Aorta (tissue), 5 donors: Measurements from ENCODE around the gene LAPTM5. TPM values are rescaled to one million over a fixed set of nuclear protein-coding genes. Genes with fewer than 3 reads are reported as not detected.

ENCODE experiments used
- ATAC-seq: fragments of 200-7000 bp; cut with Tn5 transposase; one replicate; pipeline ENCODE4 v1.9.1; 2022; ENCODE audit warnings: moderate library complexity; ENCODE audit not compliant: low FRiP score
- DNase-seq, 2 donors: peaks; one replicate each; pipeline ENCODE4 v3.0.0-alpha.2; 2020
- H3K27ac ChIP-seq, 2 donors: one replicate each; pipeline ENCODE4 v1.5.1; 2013; ENCODE audit warnings: low read length in 2 of 2, mild to moderate bottlenecking in 2 of 2, moderate library complexity in 2 of 2, control low read depth in 1 of 2, inconsistent platforms in 1 of 2, low read depth in 1 of 2
- H3K27me3 ChIP-seq, 2 donors: one replicate each; pipeline ENCODE4 v1.6.1; 2013; ENCODE audit warnings: control low read depth in 1 of 2, low read length in 1 of 2, mild to moderate bottlenecking in 1 of 2, moderate library complexity in 1 of 2; ENCODE audit not compliant: insufficient read depth in 2 of 2, control insufficient read depth in 1 of 2
- H3K36me3 ChIP-seq, 2 donors: one replicate each; pipeline ENCODE4 v1.6.1; 2013; ENCODE audit warnings: control low read depth in 1 of 2, low read length in 1 of 2, mild to moderate bottlenecking in 1 of 2; ENCODE audit not compliant: insufficient read depth in 2 of 2, control insufficient read depth in 1 of 2
- H3K4me1 ChIP-seq, 2 donors: one replicate each; pipeline ENCODE4 v1.6.1; 2013; ENCODE audit warnings: low read length in 2 of 2, control low read depth in 1 of 2, mild to moderate bottlenecking in 1 of 2, moderate library complexity in 1 of 2; ENCODE audit not compliant: insufficient read depth in 2 of 2, control insufficient read depth in 1 of 2
- H3K4me3 ChIP-seq, 2 donors: one replicate each; pipeline ENCODE4 v1.5.1; 2013; ENCODE audit warnings: low read length in 2 of 2, control low read depth in 1 of 2, mild to moderate bottlenecking in 1 of 2
- H3K9me3 ChIP-seq: one replicate; pipeline ENCODE4 v1.6.1; 2013; ENCODE audit warnings: mild to moderate bottlenecking, low read length; ENCODE audit not compliant: control insufficient read depth
- WGBS, 2 donors: extraction: QIAGEN DNeasy Blood & Tissue Kit; methylation state at CpG; one replicate each; pipeline ENCODE4 v1.1.7; 2013; 5-methylcytosine and 5-hydroxymethylcytosine counted together
- intact Hi-C, 2 donors: fragments of 100-400 bp; cut with DNase I; formaldehyde crosslinking; loops; one replicate each; pipeline versions ENCODE4 v1.14.2 to v1.15.0; 2022
- polyA plus RNA-seq, 2 donors: library from polyadenylated mRNA; stranded (reverse); fragments of 200-250 nt; gene quantifications; one replicate each; pipeline ENCODE4 v1.2.3, GENCODE V29; 2013
- total RNA-seq, 2 donors: library from RNA; stranded (reverse); fragmentation: NEBNext Ultra II Directional; extraction: Animal tissue kit (Norgen Biotek cat#: 25700); gene quantifications; one replicate each; pipeline ENCODE4 v1.2.1, GENCODE V29; 2021
- donor health status: healthy with polysubstance abuse.
- donor health status: Bipolar disorder and iron deficiency.
- donor health status: DM: no; HTN: no; CAD: no.
- donor health status: DM: no; HTN: no; CAD: no.
- donor health status: DM: yes; HTN: yes; CAD: no.

The LAPTM5 gene
- total and polyA plus RNA-seq, 4 donors, result 18.0 to 122 (median 115) TPM

GRCh38 chr1:30719406-30720270, 37.9 kb downstream of the LAPTM5 start:
- WGBS, 2 donors, result 34 to 38% methylated on average over 21 of the region's 21 CpGs
- no peaks in the 10 kb centered on the region for H3K36me3 ChIP-seq
- intact Hi-C loops, result loop anchor here (1.0 to 5.0 kb wide), 4 partner anchors 60 to 1482 kb away; partner anchors contain the start of gene PTPRU (in 1 of the 2)
- H3K4me3 ChIP-seq, result no peak overlapping the region
- H3K27me3 ChIP-seq, result no peaks in the 10 kb centered on the region
- ATAC-seq, result no peak
- DNase-seq, result peak in 1 of 2 donors; percentile 48
- no peak overlapping the region for H3K27ac ChIP-seq
- no peaks in the 10 kb centered on the region for H3K4me1 ChIP-seq
- H3K9me3 ChIP-seq, result no peaks in the 10 kb centered on the region

GRCh38 chr1:30718636-30719405, 38.8 kb downstream of the LAPTM5 start:
- WGBS, 2 donors, result 1% methylated on average over 62 to 66 of the region's 66 CpGs
- DNase-seq (peak; percentile 95 to 99), ATAC-seq (peak; percentile 93)
- intact Hi-C loops, result loop anchor here (1.0 to 5.0 kb wide), 3 partner anchors 60 to 1482 kb away; partner anchors contain the start of gene PTPRU (in 1 of the 2)
- Histone ChIP-seq H3K4me3 (peak overlapping the region in 1 of 2 donors; percentile 4), H3K4me1 (no peaks in the 10 kb centered on the region), H3K36me3 (no peaks in the 10 kb centered on the region), H3K27me3 (no peaks in the 10 kb centered on the region), H3K9me3 (no peaks in the 10 kb centered on the region), H3K27ac (peak overlapping the region; percentile 62 to 89)

- no peak overlapping the region for H3K4me3 ChIP-seq
- ATAC-seq, result peak; percentile 95
- no peaks in the 10 kb centered on the region for H3K36me3 ChIP-seq
- no peaks in the 10 kb centered on the region for H3K9me3 ChIP-seq
- H3K27me3 ChIP-seq, result no peaks in the 10 kb centered on the region
- peak; percentile 100 for DNase-seq
- WGBS, 2 donors, result 2% methylated on average over 30 to 50 of the region's 50 CpGs
- H3K4me1 ChIP-seq, result no peaks in the 10 kb centered on the region
- intact Hi-C loops, result loop anchor here in 1 of 2 donors (2.0 to 5.0 kb wide), 2 partner anchors 193 to 1481 kb away; partner anchors contain the start of gene PTPRU
- H3K27ac ChIP-seq, result peak overlapping the region in 1 of 2 donors; percentile 14
Observed at GRCh38 chr1:30718091-30718635, 39.4 kb downstream of the LAPTM5 start.

GRCh38 chr1:30716646-30717045, 40.9 kb downstream of the LAPTM5 start:
- 97 to 98% methylated on average over 8 of the region's 8 CpGs for WGBS, 2 donors
- Histone ChIP-seq H3K4me1 (no peaks in the 10 kb centered on the region), H3K9me3 (no peaks in the 10 kb centered on the region), H3K27ac (no peak overlapping the region), H3K36me3 (no peaks in the 10 kb centered on the region), H3K4me3 (no peak overlapping the region), H3K27me3 (no peaks in the 10 kb centered on the region)
- intact Hi-C loops, result loop anchor here in 1 of 2 donors (5.0 kb wide), 1 partner anchor 1479 kb away; the partner anchor contains the start of gene PTPRU
- ATAC-seq (no peak), DNase-seq (no peak)

- intact Hi-C loops, result loop anchor here in 1 of 2 donors (5.0 kb wide), 1 partner anchor 1479 kb away; the partner anchor contains the start of gene PTPRU
- Histone ChIP-seq H3K9me3 (no peaks in the 10 kb centered on the region), H3K27ac (no peak overlapping the region), H3K4me3 (no peak overlapping the region), H3K4me1 (no peaks in the 10 kb centered on the region), H3K36me3 (no peaks in the 10 kb centered on the region), H3K27me3 (no peaks in the 10 kb centered on the region)
- 97 to 99% methylated on average over 11 of the region's 11 CpGs for WGBS, 2 donors
- no peak for ATAC-seq
- DNase-seq, result no peak
Observed at GRCh38 chr1:30715886-30716285, 41.7 kb downstream of the LAPTM5 start.

GRCh38 chr1:30715216-30715615, 42.4 kb downstream of the LAPTM5 start:
- Histone ChIP-seq H3K27ac (no peak overlapping the region), H3K9me3 (no peaks in the 10 kb centered on the region), H3K36me3 (no peaks in the 10 kb centered on the region), H3K4me1 (no peaks in the 10 kb centered on the region), H3K27me3 (no peaks in the 10 kb centered on the region), H3K4me3 (no peak overlapping the region)
- intact Hi-C loops, result loop anchor here in 1 of 2 donors (5.0 kb wide), 1 partner anchor 1478 kb away; the partner anchor contains the start of gene PTPRU
- 90 to 93% methylated on average over 2 of the region's 2 CpGs for WGBS, 2 donors
- no peak for ATAC-seq
- DNase-seq, result no peak

- 93 to 94% methylated on average over 8 of the region's 8 CpGs for WGBS, 2 donors
- intact Hi-C loops, result loop anchor here in 1 of 2 donors (5.0 kb wide), 1 partner anchor 1477 kb away; the partner anchor contains the start of gene PTPRU
- H3K36me3 ChIP-seq, result no peaks in the 10 kb centered on the region
Observed at GRCh38 chr1:30714536-30715090, 43.0 kb downstream of the LAPTM5 start.

GRCh38 chr1:30714025-30714424, 43.5 kb downstream of the LAPTM5 start:
- ATAC-seq, result no peak
- H3K27ac ChIP-seq, result no peak overlapping the region
- H3K36me3 ChIP-seq, result no peaks in the 10 kb centered on the region
- H3K27me3 ChIP-seq, result no peaks in the 10 kb centered on the region
- no peaks in the 10 kb centered on the region for H3K4me1 ChIP-seq
- no peaks in the 10 kb centered on the region for H3K9me3 ChIP-seq
- intact Hi-C loops, result no loop called here
- no peak for DNase-seq
- WGBS, 2 donors, result 56 to 60% methylated on average over 4 of the region's 4 CpGs
- no peak overlapping the region for H3K4me3 ChIP-seq

More at GRCh38 chr1:30714536-30715090, 43.0 kb downstream of the LAPTM5 start:
- no peaks in the 10 kb centered on the region for H3K27me3 ChIP-seq
- H3K4me3 ChIP-seq, result no peak overlapping the region
- DNase-seq, result no peak
- no peaks in the 10 kb centered on the region for H3K9me3 ChIP-seq
- no peaks in the 10 kb centered on the region for H3K4me1 ChIP-seq
- no peak overlapping the region for H3K27ac ChIP-seq
- ATAC-seq, result no peak
